IMR-90 (cell line): ENCODE results near the gene ZSWIM3. TPM values are rescaled to one million over a fixed set of nuclear protein-coding genes. Genes with fewer than 3 reads are reported as not detected.

ENCODE experiments used
- ATAC-seq: fragments of 200-7000 bp; cut with Tn5 transposase; 2 replicates; pipeline ENCODE4 v1.9.1; 2020; ENCODE audit warnings: low read depth, mild to moderate bottlenecking, moderate library complexity
- BruUV-seq: library from RNA; stranded (reverse); fragments of 400-500 nt; replicated peaks from 2 replicates; lab custom pipeline; 2021; lab: Mats Ljungman, UMichigan
- CTCF ChIA-PET: fragments of 300-600 bp; formaldehyde crosslinking; extraction: SDS; loops from one replicate; lab custom pipeline; 2021; ENCODE audit warnings: antibody characterized with exemption; lab: Yijun Ruan, JAX
- POLR2A ChIA-PET: fragments of 300-600 bp; sonication (Branson Sonifier 250); formaldehyde crosslinking; loops from one replicate; lab custom pipeline; 2022; ENCODE audit warnings: antibody characterized with exemption; ENCODE audit not compliant: unreplicated experiment; lab: Charles Lee
- DNase-seq: peaks from one replicate; pipeline ENCODE4 v3.0.0; 2013
- H2AFZ ChIP-seq: replicated peaks from 2 replicates; pipeline ENCODE3; 2013; ENCODE audit warnings: low read length, mild to moderate bottlenecking; ENCODE audit not compliant: poor library complexity
- H2AK5ac ChIP-seq: 2 replicates; pipeline ENCODE4 v1.6.1; 2013; ENCODE audit warnings: low read depth, low read length, inconsistent platforms
- H2AK9ac ChIP-seq: replicated peaks from 2 replicates; pipeline ENCODE3; 2013; ENCODE audit warnings: mild to moderate bottlenecking, low read depth, low read length, moderate library complexity; ENCODE audit not compliant: poor library complexity
- H2BK120ac ChIP-seq: 2 replicates; pipeline ENCODE4 v1.6.1; 2013; ENCODE audit warnings: low read depth, low read length, inconsistent platforms
- H2BK15ac ChIP-seq: 3 replicates; pipeline ENCODE4 v1.6.1; 2013; ENCODE audit warnings: low read depth, low read length, inconsistent platforms
- H2BK20ac ChIP-seq: 2 replicates; pipeline ENCODE4 v1.6.1; 2013; ENCODE audit warnings: low read depth, mild to moderate bottlenecking, inconsistent platforms, low read length, moderate library complexity
- H2BK5ac ChIP-seq: 2 replicates; pipeline ENCODE4 v1.6.1; 2013; ENCODE audit warnings: mild to moderate bottlenecking, low read depth, low read length, inconsistent platforms; ENCODE audit not compliant: poor library complexity, severe bottlenecking
- H3K14ac ChIP-seq: replicated peaks from 2 replicates; pipeline ENCODE4 v1.6.1; 2013; ENCODE audit warnings: low read depth, low read length, inconsistent platforms
- H3K18ac ChIP-seq: 2 replicates; pipeline ENCODE4 v1.6.1; 2013; ENCODE audit warnings: low read depth, low read length, control low read depth
- H3K23ac ChIP-seq: 2 replicates; pipeline ENCODE4 v1.6.1; 2013; ENCODE audit warnings: low read depth, low read length, inconsistent platforms
- H3K27ac ChIP-seq: 2 replicates; pipeline ENCODE4 v1.5.1; 2013; ENCODE audit warnings: mild to moderate bottlenecking, control low read depth, low read length; ENCODE audit not compliant: insufficient read depth
- H3K27me3 ChIP-seq: 2 replicates; pipeline ENCODE4 v1.6.1; 2013; ENCODE audit warnings: low read length; ENCODE audit not compliant: control insufficient read depth, insufficient read depth
- H3K36me3 ChIP-seq: 2 replicates; pipeline ENCODE4 v1.6.1; 2013; ENCODE audit warnings: low read length, mixed read lengths; ENCODE audit not compliant: control insufficient read depth, insufficient read depth
- H3K4ac ChIP-seq: 2 replicates; pipeline ENCODE4 v1.6.1; 2013; ENCODE audit warnings: low read depth, low read length, inconsistent platforms
- H3K4me1 ChIP-seq: 2 replicates; pipeline ENCODE4 v1.6.1; 2013; ENCODE audit warnings: low read length, mixed read lengths; ENCODE audit not compliant: control insufficient read depth, insufficient read depth
- H3K4me2 ChIP-seq: 2 replicates; pipeline ENCODE4 v1.6.1; 2013; ENCODE audit warnings: low read depth, mild to moderate bottlenecking, control low read depth, low read length, moderate library complexity
- H3K4me3 ChIP-seq: 2 replicates; pipeline ENCODE4 v1.5.1; 2013; ENCODE audit warnings: low read depth, mild to moderate bottlenecking, control low read depth, low read length, moderate library complexity; ENCODE audit not compliant: insufficient read depth
- H3K56ac ChIP-seq: 2 replicates; pipeline ENCODE4 v1.6.1; 2013; ENCODE audit warnings: low read length, inconsistent platforms; ENCODE audit not compliant: insufficient read depth; ENCODE audit errors: extremely low read depth
- H3K79me1 ChIP-seq, 2 experiments: 2 replicates each; pipeline ENCODE4 v1.6.1; 2013; ENCODE audit warnings: low read length in 2 of 2, inconsistent platforms in 1 of 2, low read depth in 1 of 2
- H3K9ac ChIP-seq: 2 replicates; pipeline ENCODE4 v1.6.1; 2013; ENCODE audit warnings: low read depth, low read length, control low read depth
- H3K9me1 ChIP-seq: 2 replicates; pipeline ENCODE4 v1.6.1; 2013; ENCODE audit warnings: low read length, inconsistent platforms; ENCODE audit not compliant: insufficient read depth
- H3K9me3 ChIP-seq: 2 replicates; pipeline ENCODE4 v1.6.1; 2013; ENCODE audit warnings: low read length; ENCODE audit not compliant: control insufficient read depth, insufficient read depth
- H4K20me1 ChIP-seq: 2 replicates; pipeline ENCODE4 v1.6.1; 2013; ENCODE audit warnings: low read length, inconsistent platforms; ENCODE audit not compliant: insufficient read depth
- H4K5ac ChIP-seq: 2 replicates; pipeline ENCODE4 v1.6.1; 2013; ENCODE audit warnings: mild to moderate bottlenecking, low read depth, low read length, control low read depth
- H4K8ac ChIP-seq, 2 experiments: 2 replicates each; pipeline ENCODE4 v1.6.1; 2013; ENCODE audit warnings: low read depth in 2 of 2, low read length in 2 of 2, control low read depth in 1 of 2, inconsistent platforms in 1 of 2
- H4K91ac ChIP-seq: 2 replicates; pipeline ENCODE4 v1.6.1; 2013; ENCODE audit warnings: low read depth, low read length, inconsistent platforms; ENCODE audit not compliant: insufficient read depth
- CEBPB ChIP-seq: IDR thresholded peaks from 2 replicates; pipeline ENCODE4 v1.6.1; 2012; ENCODE audit warnings: low read depth, low read length, improper control_type of control experiment
- CTCF ChIP-seq: conservative IDR thresholded peaks from 2 replicates; pipeline ENCODE4 v1.5.1; 2012; ENCODE audit warnings: mild to moderate bottlenecking, low read depth, low read length, improper control_type of control experiment
- ELK1 ChIP-seq: fragments of 150-350 bp; IDR thresholded peaks from 2 replicates; pipeline ENCODE4 v1.6.1; 2016; ENCODE audit warnings: low read depth, mild to moderate bottlenecking, low read length, moderate library complexity, borderline replicate concordance
- FOS ChIP-seq: fragments of 150-350 bp; IDR thresholded peaks from 2 replicates; pipeline ENCODE4 v1.6.1; 2016; ENCODE audit warnings: low read depth, low read length
- MAFK ChIP-seq: IDR thresholded peaks from 2 replicates; pipeline ENCODE4 v1.6.1; 2012; ENCODE audit warnings: low read depth, low read length, improper control_type of control experiment
- MAZ ChIP-seq: IDR thresholded peaks from 2 replicates; pipeline ENCODE4 v1.6.1; 2012; ENCODE audit warnings: low read depth, mild to moderate bottlenecking, low read length, improper control_type of control experiment, moderate library complexity, borderline replicate concordance
- MXI1 ChIP-seq: IDR thresholded peaks from 2 replicates; pipeline ENCODE4 v1.6.1; 2012; ENCODE audit warnings: low read depth, mild to moderate bottlenecking, low read length, moderate library complexity, borderline replicate concordance
- NFE2L2 ChIP-seq: fragments of 150-350 bp; IDR thresholded peaks from 2 replicates; pipeline ENCODE4 v1.6.1; 2016; ENCODE audit warnings: low read depth, mild to moderate bottlenecking, low read length
- POLR2A ChIP-seq: IDR thresholded peaks from 2 replicates; pipeline ENCODE4 v1.6.1; 2012; ENCODE audit warnings: mild to moderate bottlenecking, low read depth, low read length
- RAD21 ChIP-seq: IDR thresholded peaks from 2 replicates; pipeline ENCODE4 v1.6.1; 2012; ENCODE audit warnings: low read length, improper control_type of control experiment
- RCOR1 ChIP-seq: IDR thresholded peaks from 2 replicates; pipeline ENCODE4 v1.6.1; 2012; ENCODE audit warnings: mild to moderate bottlenecking, low read length, improper control_type of control experiment; ENCODE audit not compliant: insufficient replicate concordance
- RFX5 ChIP-seq: IDR thresholded peaks from 2 replicates; pipeline ENCODE4 v1.8.0; 2012; ENCODE audit warnings: low read depth, mild to moderate bottlenecking, low read length, moderate library complexity
- SMC3 ChIP-seq: fragments of 150-350 bp; IDR thresholded peaks from 2 replicates; pipeline ENCODE4 v1.6.1; 2016; ENCODE audit warnings: low read depth, mild to moderate bottlenecking, antibody characterized with exemption, low read length, moderate library complexity
- USF2 ChIP-seq: fragments of 150-350 bp; IDR thresholded peaks from 2 replicates; pipeline ENCODE4 v1.6.1; 2017; ENCODE audit warnings: mild to moderate bottlenecking, antibody characterized with exemption, low read length, low read depth
- WGBS, 2 experiments: methylation state at CpG; one replicate each; pipeline versions ENCODE4 v1.1.5 to v1.1.7; 2013; ENCODE audit warnings: missing lambda C conversion rate in 2 of 2; ENCODE audit not compliant: insufficient read length in 1 of 2; ENCODE audit errors: extremely low coverage in 2 of 2; 5-methylcytosine and 5-hydroxymethylcytosine counted together
- dilution Hi-C: fragments of 300-500 bp; cut with HindIII; formaldehyde crosslinking; loops from one replicate; pipeline ENCODE4 v1.14.3; 2018; ENCODE audit warnings: low sequenced_read_pairs; ENCODE audit not compliant: unreplicated experiment
- in situ Hi-C: fragments of 300-500 bp; cut with MboI; formaldehyde crosslinking; loops from 3 replicates; pipeline ENCODE4 v1.14.3; 2019; ENCODE audit warnings: low sequenced_read_pairs, inconsistent platforms, mixed read lengths
- intact Hi-C: fragments of 100-400 bp; cut with micrococcal nuclease; formaldehyde crosslinking; loops from 2 replicates; pipeline ENCODE4 v1.10.0; 2022
- polyA plus RNA-seq, 3 experiments: library from polyadenylated mRNA; depleted of rRNA; stranded (reverse); fragments of >200 nt; gene quantifications; 2 replicates each; pipeline ENCODE4 v1.2.3, GENCODE V29; 2012; ENCODE audit warnings: low replicate concordance in 1 of 3
- total RNA-seq: library from RNA; depleted of rRNA; stranded (reverse); fragments of >200 nt; gene quantifications from 2 replicates; pipeline ENCODE4 v1.2.3, GENCODE V29; 2012

ZSWIM3 gene
- total and polyA plus RNA-seq, 2 of the 4 experiments (the other 2 are of a cell fraction) = 3.3 to 8.6 TPM

- Histone ChIP-seq H3K4me1 (peaks cover 4% of the 10 kb centered on the region; the same call in 1 of the 2 replicates), H2BK5ac (no peak overlapping the region), H3K4me2 (no peak overlapping the region), H2AK9ac (no peak overlapping the region), H3K56ac (no peak overlapping the region), H3K23ac (no peak overlapping the region), H3K9me1 (no peaks in the 10 kb centered on the region; the same call in 1 of the 2 replicates), H3K9me3 (no peaks in the 10 kb centered on the region), H3K4ac (no peak overlapping the region), H3K14ac (no peak overlapping the region), H3K27ac (no peak overlapping the region), H2AFZ (no peak overlapping the region), H4K91ac (no peak overlapping the region; the same call in 1 of the 2 replicates), H3K27me3 (no peaks in the 10 kb centered on the region), H2BK15ac (no peak overlapping the region), H4K8ac (no peak overlapping the region), H3K18ac (no peak overlapping the region), H2BK120ac (no peak overlapping the region), H3K9ac (no peak overlapping the region), H4K5ac (no peak overlapping the region), H3K4me3 (no peak overlapping the region), H4K20me1 (no peaks in the 10 kb centered on the region; the same call in 1 of the 2 replicates), H2AK5ac (no peak overlapping the region), H3K36me3 (no peaks in the 10 kb centered on the region), H3K79me1 (peaks cover 16 to 24% of the 10 kb centered on the region in 2 experiments), H2BK20ac (no peak overlapping the region)
- in situ Hi-C loops = no loop called here
- dilution Hi-C loops = no loop called here
- ChIA-PET POLR2A (no interaction called here), CTCF (no interaction called here)
- no TSS peak for BruUV-seq
- ATAC-seq (no peak), DNase-seq (no peak)
- 80% methylated on average over 1 of the region's 7 CpGs; no CpG with 5 or more reads in 1 of the 2 experiments for WGBS, 2 experiments
- intact Hi-C loops = no loop called here
- TF ChIP-seq RFX5 (no peak), RAD21 (no peak), MXI1 (no peak), USF2 (no peak), ELK1 (no peak), POLR2A (no peak), NFE2L2 (no peak), CTCF (no peak), SMC3 (no peak), CEBPB (no peak), RCOR1 (no peak), MAFK (no peak), MAZ (no peak), FOS (no peak)
Observed at GRCh38 chr20:45863543-45864470, 6.4 kb downstream of the ZSWIM3 start.
